Fibroblast of skin of right biceps (primary cell): ENCODE results near the gene CACNA1H.
"Not testable (repeated sequence)": the region's sequence is repeated elsewhere in the genome, so short reads cannot be mapped to it uniquely, and the experiment has no call there.

Experiments used
- DNase-seq: peaks from one replicate; pipeline ENCODE4 v3.0.0-alpha.2; 2013

Gene CACNA1H

DNA sequence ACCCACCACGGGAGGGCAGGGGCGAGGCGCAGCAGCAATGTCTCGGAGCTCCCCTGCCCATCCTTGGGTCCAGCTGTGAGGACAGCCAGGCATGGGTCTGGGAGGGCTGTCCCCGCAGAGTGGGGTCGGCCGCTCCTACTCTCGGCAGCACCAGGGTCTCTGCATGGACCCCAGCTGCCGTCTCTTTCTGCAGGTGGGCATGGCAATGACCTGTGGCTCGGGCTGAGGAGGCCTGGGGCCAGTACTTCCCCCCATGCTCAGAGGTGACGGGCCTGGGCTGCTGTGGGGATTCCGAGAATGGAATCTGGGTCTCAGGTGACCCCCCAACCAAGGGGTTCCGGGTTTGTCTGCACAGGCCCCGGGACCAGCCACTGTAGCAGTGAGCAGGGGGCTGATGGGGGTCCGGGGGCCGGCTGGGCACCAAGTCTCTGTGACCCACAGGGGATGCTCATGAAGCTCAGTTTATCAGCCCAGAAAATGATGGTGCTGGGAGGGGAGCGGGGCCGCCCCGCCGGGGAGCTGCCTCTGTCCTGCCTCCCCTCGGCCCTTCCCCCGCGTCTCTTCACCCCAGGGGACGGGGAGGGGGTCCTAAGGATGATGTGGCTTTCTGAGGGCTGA is 23.5 kb downstream of the CACNA1H start:
- DNase-seq: no peak

DNA sequence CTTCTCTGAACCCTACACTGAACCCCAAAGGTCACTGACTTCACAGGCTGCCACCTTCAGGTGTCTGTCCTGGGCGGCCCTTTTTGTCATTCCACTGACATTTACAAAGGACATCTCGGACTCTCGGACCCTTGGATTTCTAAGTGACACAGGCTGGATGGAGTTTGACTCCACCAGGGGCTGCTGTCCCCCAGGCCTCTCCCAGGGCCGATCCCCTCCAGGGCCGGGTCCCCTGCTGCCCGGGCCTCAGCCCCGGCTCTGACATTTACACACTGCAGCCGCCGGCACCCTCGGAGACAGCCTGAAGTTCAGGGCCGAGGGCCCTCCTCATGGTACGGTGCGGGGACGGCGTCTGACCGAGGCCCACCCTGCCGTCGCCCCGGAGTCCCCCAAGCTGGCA is 24.1 kb downstream of the CACNA1H start:
- DNase-seq: no peak

DNA sequence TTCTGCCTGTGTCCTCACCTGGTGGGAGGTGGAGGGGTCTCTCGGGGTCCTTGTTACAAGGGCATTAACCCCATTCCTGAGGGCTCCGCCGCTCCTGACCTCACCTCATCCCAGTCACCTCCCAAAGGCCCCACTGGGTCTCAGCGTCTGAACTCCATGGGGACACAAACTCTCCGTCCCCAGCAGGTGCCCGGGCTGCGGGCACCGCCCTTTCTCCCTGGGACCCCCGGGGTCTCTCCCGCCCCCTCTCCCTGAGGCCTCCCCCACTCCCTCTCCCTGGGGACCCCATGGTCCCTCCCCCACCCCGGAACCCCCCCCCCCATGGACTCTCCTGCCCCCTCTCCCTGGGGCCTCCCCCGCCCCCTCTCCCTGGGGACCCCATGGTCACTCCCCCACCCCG is 24.8 kb downstream of the CACNA1H start:
- no peak for DNase-seq

DNA sequence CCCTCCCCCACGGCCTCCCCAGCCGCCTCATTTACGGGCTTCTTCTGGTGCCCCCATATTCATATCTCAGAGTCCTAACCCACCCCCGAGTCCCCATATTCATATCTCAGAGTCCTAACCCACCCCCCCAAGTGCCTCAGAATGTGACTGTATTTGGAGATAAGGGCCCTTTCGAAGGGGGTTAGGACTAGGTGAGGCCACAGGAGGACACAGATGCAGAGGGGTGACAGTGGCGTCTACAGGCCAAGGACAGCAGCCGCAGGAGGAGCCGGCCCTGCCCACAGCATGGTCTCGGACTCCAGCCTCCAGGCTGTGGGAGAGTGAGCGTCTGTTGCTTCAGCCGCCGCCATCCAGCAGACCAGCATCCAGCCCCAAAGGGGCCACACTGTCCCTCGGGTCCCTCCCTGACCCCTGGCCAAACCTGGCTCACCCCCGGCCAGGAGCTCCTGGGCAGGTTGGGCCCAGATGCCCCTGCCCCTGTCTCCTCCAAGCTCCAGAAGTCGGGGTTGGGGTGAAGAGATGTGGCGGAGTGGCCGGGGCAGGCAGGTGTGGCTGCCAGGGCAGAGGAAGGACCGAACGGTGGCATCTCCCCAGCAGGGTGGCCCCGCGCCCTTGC is 25.5 kb downstream of the CACNA1H start:
- DNase-seq: no peak

DNA sequence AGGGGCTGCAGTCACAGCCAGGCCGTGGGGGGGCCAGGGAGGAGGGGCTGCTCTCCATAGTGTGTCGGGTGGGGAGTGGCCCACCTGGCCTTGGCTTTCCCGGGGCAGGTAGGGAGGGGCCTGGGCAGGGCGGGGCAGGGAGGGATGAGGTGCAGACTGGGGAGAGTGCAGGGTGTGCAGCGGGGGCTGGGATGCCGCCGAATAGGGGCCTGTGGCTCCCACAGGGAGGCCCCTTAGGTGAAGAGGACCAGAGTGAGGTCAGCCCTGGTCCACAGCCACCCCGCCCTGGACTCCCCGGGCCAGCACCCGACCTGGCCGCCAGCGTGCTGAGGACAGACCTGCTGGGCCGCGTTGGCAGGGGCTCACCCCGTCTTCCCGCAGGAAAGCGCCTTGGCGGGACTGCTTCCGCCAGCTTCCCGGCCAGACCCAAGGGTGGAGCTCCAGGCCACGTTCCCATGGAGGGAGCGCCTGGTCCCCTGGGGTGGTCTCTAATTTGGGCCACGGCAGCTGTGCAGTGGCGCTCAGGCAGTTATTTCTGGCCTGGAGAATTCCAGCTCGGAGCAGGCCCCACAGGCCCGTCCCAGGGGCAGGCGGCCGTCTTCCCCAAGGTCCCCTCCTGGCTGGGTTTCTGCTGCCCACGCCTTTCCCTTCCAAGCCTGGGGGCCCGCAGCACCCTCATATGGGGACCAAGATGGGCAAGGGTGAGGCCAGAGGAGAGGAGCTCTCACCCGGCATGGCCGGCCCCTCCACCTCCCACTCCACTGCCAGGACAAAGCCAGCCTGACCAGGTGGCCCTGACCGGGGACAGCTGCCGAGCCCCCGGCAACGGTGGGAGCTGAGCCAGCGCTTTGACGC is 27.9 kb downstream of the CACNA1H start:
- no peak for DNase-seq

DNA sequence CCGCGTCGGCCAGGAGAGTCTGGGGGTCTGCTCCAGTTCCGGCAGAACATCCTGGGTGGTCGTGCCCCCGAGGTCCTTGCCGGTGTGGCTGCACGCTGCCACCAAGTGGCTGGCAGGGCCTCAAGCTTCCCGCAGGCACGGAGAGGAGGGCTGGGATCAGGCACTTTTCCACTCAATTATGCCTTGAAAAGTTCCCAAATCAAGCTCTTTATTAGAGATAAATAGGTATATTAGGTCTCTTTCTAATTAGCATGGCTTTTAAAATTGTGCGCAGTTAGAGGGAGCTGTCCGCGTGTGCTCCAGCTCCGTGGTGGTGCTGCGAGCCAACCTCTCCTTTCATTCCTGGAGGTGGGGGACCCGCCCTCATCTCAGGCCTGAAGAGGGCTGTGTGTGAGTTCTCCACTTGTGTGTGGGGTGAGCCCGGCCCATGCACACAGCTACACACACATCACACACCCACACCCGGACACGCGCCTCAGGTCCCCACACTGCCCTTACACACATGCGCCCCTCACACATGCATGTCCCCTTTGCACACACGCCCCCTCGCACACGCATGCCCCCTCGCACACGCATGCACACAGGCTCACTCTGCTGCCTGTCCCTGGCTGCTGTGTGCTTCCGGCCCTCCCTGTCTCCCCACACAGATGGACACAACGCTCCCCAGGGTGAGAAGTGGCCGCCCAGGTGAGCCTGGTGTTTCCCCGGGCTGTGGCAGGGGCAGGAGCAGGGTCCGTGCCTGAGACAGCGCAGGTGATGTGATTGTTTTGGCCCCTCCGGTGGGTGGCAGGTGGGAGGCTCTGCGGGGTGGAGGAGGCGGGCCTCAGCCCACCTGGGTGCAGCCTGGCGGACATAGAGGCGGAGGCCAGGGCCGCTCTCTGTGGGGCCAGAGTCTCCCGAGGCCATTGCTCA is 28.8 kb downstream of the CACNA1H start:
- no peak for DNase-seq

DNA sequence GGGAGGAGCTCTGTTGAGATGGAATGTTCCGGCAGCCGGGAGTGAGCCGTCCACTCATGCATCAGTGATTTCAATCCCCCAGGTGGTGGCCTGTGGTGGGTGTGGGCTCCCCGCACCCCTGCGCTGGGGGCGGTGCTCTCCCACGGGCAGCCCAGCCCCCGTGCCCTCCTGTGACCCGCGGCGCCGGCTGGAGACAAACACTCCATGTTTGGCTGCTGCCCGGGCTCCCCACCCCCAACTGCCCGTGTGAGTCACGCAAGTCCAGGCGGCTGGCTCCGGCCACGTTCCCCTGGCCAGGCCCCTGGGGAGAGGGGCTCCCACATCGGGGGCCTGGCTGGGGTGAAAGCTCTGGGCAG is 29.4 kb downstream of the CACNA1H start:
- DNase-seq: peak; percentile 77

DNA sequence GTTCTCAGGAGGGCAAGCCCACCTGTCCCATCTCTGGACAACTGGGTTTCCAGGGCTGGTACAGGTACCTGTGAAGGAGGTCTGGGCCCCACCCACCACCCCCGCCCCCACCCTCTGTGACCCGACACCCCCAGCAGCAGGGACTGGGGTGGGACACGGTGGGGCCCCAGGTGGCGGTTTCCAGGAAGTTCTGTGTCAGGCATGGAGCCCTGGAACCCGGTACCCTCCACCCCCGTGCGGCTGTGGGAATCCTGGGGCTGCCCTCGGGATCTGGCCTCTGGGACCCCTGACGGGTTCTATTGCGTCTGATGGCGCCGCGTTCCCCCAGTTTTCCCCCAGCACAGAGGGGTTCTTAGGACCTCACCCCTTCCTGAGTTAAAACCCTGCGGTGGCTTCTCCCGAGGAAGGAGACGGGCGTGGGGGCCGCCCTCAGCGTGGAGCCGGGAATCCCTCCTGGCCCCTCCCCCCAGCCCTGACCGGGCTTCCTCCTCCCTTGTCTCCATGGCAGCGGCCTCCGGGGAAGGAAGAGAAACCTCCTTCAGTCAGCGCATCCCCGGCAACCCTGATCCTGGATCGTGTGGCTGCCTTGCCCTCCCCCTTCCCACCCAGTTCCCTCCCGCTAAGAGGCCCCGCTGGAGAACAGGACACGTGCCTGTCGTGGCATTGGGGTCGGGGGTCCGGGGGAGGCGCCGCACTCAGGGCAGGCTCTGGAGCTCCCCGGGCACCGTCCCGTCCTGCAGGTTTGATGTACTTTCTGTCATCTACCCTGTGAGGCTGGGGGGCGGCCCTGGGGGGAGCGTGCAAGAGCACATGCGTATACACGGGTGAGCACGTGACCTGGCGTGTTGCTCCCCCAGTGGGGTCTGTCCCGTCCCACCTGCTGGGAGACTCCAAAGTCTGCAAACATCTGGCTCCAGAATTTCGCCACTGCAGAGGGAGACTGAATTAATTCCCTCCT is 30.3 kb downstream of the CACNA1H start:
- peak; percentile 65 for DNase-seq

DNA sequence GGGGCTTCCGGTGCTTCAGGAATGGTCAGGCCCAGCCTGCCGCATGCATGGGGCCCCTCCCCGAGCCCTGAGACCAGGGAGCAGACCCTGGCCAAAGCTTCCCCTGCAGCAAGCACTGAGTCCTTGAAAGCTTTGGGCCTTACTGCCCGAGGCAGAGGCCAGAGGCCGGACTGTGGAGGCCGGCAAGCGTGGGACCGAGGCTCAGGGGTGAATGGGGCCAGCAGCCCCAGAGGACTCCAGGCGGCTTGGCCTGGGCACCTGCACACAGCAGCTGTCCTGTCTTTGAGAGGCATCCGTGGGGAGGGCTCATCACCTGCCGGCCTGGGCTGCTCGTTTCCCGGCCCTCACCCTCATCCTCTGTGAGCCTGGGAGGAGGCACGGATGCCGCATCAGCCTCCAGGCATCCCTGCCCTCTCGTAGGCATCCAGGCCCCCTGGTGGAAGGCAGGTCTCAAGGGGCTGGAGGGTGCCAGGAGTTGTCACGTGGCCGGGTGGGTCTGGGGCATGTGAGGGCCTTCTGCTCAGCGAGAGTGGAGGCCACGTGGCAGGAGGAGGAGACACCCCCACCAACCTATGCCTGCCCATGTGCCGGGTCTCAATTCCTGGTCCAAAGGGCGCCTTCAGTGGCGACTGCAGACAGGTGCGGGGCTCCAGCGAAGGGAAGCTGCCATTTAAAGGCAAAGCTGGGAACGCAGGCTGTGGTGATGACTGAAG is 31.4 kb downstream of the CACNA1H start:
- DNase-seq: no peak

DNA sequence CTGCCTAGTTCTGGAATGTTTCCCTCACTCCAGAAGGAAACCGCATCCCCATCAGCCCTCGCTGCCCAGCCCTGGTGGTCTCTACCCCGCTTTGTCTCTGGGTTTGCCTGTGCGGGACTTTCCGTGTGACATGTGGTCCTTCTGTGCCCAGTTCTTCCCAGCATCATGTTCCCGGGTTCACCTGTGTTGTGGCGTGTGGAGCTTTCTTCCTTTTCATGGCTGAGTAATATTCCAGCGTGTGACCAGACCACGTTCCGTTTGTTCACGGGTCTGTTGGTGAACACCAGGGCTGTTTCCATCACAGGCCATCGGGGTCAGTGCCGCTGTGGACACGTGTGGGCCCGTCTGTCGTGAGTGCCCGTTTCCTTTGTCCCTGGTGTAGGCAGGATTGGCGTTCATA is 32.1 kb downstream of the CACNA1H start:
- DNase-seq: no peak

DNA sequence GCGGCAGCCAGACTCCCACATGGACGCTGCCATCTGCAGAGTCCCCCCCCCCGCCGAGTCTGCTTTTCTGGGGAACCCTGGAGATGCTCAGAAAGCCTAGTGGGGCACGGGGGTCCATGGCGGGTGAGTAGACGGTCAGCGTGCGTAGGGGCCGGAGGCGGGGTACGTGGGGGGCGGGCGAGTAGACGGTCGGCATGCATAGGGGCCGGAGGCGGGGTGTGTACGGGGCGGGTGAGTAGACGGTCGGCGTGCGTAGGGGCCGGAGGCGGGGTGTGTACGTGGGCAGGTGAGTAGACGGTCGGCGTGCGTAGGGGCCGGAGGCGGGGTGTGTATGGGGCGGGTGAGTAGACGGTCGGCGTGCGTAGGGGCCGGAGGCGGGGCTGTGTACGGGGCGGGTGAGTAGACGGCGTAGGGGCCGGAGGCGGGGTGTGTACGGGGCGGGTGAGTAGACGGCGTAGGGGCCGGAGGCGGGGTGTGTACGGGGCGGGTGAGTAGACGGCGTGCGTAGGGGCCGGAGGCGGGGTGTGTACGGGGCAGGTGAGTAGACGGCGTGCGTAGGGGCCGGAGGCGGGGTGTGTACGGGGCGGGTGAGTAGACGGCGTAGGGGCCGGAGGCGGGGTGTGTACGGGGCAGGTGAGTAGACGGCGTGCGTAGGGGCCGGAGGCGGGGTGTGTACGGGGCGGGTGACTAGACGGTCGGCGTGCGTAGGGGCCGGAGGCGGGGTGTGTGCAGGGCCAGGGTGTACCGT is 32.7 kb downstream of the CACNA1H start:
- DNase-seq: not testable (repeated sequence)

DNA sequence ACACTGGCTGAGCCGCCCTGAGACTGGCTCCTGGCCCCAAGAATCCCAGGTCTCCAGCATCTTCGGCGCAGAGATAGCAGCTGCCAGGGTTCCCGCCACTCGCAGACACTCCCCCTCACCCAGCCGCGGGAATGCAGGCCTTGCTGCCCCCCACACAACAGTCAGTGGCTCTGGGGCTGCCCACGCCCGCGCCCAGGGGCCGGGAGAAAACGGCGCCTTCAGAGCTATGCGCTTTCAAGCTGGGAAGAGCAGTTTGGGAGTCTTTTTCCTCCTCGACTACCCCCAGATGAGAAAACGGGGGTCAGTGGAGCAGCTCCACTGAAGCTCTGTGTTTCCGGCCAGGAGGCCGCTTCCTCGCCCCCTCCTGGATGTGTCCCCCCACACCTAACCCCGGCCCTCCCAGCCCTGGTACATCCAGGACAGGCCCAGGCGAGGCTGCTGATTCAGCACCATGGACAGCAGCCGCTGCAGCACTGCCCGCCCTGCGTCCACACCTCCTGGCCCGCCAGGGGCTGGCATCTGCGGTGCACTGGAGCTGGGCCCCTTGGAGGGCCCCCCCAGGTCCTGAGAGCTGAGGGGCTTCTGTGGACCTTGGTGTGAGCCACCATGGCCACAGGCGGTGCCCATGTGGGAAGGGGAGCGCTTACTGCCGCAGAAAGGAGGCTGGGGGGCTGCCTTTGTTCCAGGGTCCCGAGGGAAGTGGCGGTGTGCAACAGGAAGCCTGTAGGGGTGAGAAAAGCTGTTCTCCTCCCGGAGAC is 35.7 kb downstream of the CACNA1H start:
- peak; percentile 25 for DNase-seq

DNA sequence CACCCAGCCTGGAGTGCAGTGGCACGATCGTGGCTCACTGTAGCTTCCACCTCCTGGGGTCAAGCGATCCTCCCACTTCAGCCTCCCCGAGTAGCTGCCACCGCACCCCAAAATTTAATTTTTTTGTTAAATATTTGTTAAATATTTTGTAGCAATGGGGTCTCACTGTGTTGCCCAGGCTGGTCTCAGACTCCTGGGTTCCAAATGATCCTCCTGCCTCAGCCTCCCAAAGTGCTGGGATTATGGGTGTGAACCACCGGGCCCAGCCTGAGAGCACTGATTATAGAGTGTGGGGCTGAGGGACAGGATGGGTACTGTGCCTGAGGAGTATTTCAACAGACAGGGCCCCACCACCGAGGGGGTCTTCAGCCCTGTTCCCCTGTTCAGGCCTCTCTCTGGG is 36.5 kb downstream of the CACNA1H start:
- DNase-seq: no peak

DNA sequence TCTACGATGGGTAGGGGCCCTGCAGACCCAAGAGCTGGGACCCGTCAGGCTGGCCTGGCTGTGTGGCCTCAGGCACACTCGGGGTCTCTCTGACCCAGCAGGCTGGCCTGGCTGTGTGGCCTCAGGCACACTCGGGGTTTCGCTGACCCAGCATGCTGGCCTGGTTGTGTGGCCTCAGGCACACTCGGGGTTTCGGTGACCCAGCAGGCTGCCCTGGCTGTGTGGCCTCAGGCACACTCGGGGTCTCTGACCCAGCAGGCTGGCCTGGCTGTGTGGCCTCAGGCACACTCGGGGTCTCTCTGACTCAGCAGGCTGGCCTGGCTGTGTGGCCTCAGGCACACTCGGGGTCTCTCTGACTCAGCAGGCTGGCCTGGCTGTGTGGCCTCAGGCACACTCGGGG is 37.9 kb downstream of the CACNA1H start:
- DNase-seq: not testable (repeated sequence)

DNA sequence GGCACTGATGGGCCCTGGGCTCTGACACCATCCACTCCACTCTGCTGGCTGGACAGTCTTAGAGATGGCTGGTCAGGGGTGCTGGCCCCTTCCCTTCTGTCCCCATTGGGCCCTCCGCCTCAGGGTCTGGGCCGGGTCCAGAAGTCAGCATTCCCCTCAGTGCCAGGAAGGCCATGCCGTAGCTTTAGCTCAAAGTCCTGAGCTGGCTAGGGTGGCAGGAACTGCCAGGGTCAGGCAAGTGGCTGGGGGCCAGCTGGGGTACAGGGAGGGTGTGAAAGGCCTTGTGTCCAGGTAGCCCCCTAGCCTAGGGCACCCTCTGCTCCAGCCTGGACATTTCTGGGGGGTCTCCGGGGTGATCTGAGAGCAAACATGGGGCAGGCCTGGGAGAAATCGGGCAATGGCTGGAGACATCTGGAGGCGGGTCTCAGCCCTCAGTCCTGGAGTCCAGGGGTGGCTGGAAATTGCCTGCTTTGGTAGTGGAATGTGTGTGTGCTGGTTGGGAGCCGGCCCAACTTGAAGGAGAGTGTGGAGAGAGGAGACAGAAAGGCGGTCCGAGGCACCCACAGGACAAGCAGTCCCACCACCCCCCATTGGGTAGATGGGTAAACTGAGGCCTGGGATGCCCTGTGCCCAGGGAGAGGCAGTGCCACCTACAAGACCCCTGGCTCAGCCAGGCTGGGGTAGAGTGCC is 39.6 kb downstream of the CACNA1H start:
- no peak for DNase-seq

DNA sequence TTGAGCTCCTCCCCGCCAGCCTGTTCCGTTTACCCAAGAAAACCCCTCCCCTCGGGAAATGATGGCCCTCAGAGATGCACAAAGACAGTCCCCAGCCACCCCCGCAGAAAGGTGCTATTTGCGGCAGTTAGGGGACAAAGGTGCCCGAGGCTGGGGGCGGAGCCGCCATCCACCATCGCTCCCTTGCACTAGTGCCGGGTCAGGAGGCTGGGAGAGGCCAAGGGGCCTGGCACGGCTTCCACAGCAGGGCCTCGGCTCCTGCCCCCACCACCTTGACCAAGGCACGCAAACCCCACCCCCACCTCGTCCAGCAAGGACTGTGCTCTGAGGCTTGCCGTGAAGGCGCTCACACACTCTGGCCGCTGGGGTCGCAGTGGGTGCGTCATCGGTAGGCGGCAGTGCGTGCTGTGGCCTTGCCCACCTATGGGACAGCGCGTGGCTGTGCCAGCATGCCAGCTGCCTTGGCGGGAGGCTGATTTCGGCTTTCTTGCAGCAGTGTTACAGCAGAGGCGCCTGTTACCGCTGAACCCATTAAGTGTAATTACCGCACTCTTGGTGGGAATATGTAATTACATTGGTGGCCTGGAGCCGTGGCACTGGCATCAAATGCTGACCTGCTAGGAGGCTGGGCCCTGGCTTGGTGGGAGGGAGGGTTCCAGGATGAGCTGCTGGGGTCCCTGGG is 40.4 kb downstream of the CACNA1H start:
- DNase-seq: no peak

DNA sequence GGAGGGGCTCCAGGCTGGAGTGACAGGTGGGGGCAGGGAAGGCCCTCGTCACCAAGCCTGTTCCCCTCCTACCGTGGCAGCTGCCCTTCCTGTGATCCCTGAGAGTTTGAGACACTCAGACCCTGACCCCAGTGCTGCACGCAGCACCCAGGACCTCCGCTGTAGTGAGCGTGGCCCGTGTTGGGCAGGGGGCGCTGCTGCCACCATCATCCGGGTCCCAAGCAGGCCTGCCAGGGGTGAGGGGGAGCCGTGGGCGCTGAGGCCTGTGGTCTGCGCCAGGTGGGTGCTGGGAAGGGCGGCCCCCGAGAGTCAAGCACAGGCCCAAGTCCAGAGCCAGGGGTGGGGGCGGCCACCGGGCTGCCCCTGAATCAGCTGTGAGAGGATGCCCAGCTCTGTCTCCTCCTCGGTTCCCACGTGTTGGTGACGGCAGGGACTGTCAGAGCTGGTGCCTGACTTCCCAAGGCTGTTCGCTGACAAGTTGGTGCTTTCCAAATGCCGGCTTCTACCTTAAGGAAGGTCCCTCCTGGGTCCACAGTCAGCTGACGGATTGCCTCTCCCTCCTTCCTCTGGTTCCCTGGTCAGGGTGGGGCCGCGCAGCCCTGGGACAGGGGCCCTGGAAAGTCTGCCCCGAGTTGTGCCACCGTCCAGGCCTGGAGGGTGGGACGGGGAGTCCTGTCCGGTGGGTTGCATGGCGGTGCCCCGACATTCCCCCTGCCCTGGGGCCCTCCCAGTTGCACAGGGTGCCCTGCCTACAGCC is 41.1 kb downstream of the CACNA1H start:
- DNase-seq: no peak
